Activated CD4-positive, alpha-beta T cell treated with anti-CD3 and anti-CD28 coated beads, Interleukin-2, amount 10 ng/mL, durations not matched to agents 24 days and 14 days (primary cell): Measurements from ENCODE around the gene BTLA. TPM values are rescaled to one million over a fixed set of nuclear protein-coding genes. Genes with fewer than 3 reads are reported as not detected.
"Not testable (repeated sequence)": the region's sequence is repeated elsewhere in the genome, so short reads cannot be mapped to it uniquely, and the experiment has no call there.

Experiments used
- DNase-seq: peaks from one replicate; pipeline ENCODE4 v3.0.0; 2022
- H3K27ac Mint-ChIP-seq: one replicate; pipeline ENCODE4 v1.8.0; 2022; ENCODE audit warnings: mild to moderate bottlenecking, mixed read lengths
- H3K27me3 Mint-ChIP-seq: one replicate; pipeline ENCODE4 v1.8.0; 2022; ENCODE audit warnings: mixed read lengths
- H3K36me3 Mint-ChIP-seq: one replicate; pipeline ENCODE4 v1.8.0; 2022; ENCODE audit warnings: low read depth, mild to moderate bottlenecking, mixed read lengths
- H3K4me1 Mint-ChIP-seq: one replicate; pipeline ENCODE4 v1.8.0; 2021; ENCODE audit warnings: mixed read lengths
- H3K4me3 Mint-ChIP-seq: one replicate; pipeline ENCODE4 v1.8.0; 2022; ENCODE audit warnings: mild to moderate bottlenecking, moderate library complexity, mixed read lengths
- H3K9me3 Mint-ChIP-seq: one replicate; pipeline ENCODE4 v1.8.0; 2021; ENCODE audit warnings: mixed read lengths
- intact Hi-C: fragments of 100-400 bp; cut with micrococcal nuclease; formaldehyde crosslinking; loops from one replicate; pipeline ENCODE4 v1.15.1; 2023
- total RNA-seq: library from RNA; stranded (reverse); gene quantifications from 2 replicates; pipeline ENCODE4 v1.2.3, GENCODE V29; 2022

Gene BTLA
- total RNA-seq, 1 donor from 2014 or later = 33.7 TPM

GRCh38 chr3:112481302-112481721, 18.0 kb downstream of the BTLA start:
- Mint-ChIP-seq H3K27me3 (no peaks in the 10 kb centered on the region), H3K36me3 (peaks cover 60% of the 10 kb centered on the region), H3K4me3 (no peak overlapping the region), H3K4me1 (peaks cover 37% of the 10 kb centered on the region), H3K9me3 (peaks cover 6% of the 10 kb centered on the region), H3K27ac (no peak overlapping the region)
- no peak for DNase-seq
- intact Hi-C loops = loop anchor here (2.0 kb wide), 1 partner anchor 17 kb away; no protein-coding TSS in a partner anchor

DNA sequence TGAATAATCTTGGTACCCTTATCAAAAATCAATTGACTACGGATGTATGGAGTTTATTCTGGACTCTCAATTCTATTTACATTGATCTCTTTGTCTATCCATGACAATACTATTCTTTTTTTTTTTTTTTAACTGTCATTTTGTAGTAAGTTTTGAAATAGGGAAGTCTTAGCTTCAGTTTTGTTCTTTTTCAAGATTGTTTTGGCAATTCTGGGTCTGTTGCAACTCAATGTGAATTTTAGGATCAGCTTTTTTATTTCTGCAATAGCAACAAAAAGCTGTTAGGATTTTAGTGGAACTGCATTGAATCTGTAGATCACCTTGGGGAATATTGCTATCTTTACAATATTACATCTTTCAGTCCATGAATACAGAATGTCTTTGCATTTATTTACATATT, 21.4 kb downstream of the BTLA start:
- peaks cover 52% of the 10 kb centered on the region for H3K4me1 Mint-ChIP-seq
- peaks cover 6% of the 10 kb centered on the region for H3K9me3 Mint-ChIP-seq
- no peak for DNase-seq
- peaks cover 65% of the 10 kb centered on the region for H3K36me3 Mint-ChIP-seq
- no peaks in the 10 kb centered on the region for H3K27me3 Mint-ChIP-seq
- H3K4me3 Mint-ChIP-seq = no peak overlapping the region
- intact Hi-C loops = no loop called here
- H3K27ac Mint-ChIP-seq = no peak overlapping the region

DNA sequence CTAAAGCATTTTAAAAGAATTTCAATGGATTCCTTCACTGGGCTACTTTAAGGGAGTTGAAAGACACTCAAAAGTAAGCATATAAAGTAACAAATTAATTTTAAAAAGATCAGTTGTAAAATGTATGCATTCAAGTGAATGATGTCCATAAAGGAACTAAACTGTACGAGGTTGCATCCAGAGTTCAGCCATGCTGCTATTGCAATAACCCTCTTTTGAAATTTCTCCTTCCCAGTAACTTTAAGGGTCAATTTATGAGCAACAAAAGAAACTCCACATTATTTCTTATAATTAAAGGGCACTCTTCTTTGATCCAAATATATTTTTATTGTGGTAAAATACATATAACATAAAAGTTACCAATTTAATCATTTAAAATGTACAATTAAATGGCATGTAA, 22.9 kb downstream of the BTLA start:
- H3K27ac Mint-ChIP-seq = no peak overlapping the region
- intact Hi-C loops = no loop called here
- H3K4me1 Mint-ChIP-seq = peaks cover 50% of the 10 kb centered on the region
- peaks cover 67% of the 10 kb centered on the region for H3K36me3 Mint-ChIP-seq
- peaks cover 6% of the 10 kb centered on the region for H3K9me3 Mint-ChIP-seq
- H3K4me3 Mint-ChIP-seq = no peak overlapping the region
- DNase-seq = no peak
- no peaks in the 10 kb centered on the region for H3K27me3 Mint-ChIP-seq

DNA sequence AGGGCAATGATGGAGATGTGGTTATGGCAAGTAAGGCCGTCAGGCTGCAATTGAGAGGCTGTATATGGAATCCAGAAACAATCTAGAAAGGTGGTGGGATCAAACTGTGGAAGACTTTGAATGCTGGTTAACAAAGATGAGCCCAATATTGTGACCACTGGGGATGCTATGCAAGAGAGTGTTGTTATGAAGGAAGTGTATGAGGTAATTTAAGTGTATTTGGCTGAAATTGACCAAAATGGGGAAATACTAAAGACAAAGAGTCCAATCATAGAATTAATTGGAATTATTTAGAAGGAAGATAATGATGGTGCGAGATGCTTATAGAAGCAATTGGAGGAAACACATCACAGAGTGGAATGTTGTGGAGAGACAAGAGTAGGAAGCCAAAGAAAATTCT, 24.5 kb downstream of the BTLA start:
- Mint-ChIP-seq H3K4me3 (peak overlapping the region; percentile 18), H3K27ac (peak overlapping the region; percentile 2), H3K9me3 (peaks cover 6% of the 10 kb centered on the region), H3K4me1 (peaks cover 55% of the 10 kb centered on the region), H3K36me3 (peaks cover 71% of the 10 kb centered on the region), H3K27me3 (no peaks in the 10 kb centered on the region)
- DNase-seq = no peak
- intact Hi-C loops = loop anchor here (2.0 kb wide), 1 partner anchor 16 kb away; no protein-coding TSS in a partner anchor

GRCh38 chr3:112472691-112473090, 26.6 kb downstream of the BTLA start:
- Mint-ChIP-seq H3K4me3 (no peak overlapping the region), H3K9me3 (no peaks in the 10 kb centered on the region), H3K27ac (no peak overlapping the region), H3K27me3 (no peaks in the 10 kb centered on the region), H3K4me1 (peaks cover 61% of the 10 kb centered on the region), H3K36me3 (peaks cover 66% of the 10 kb centered on the region)
- DNase-seq = no peak
- intact Hi-C loops = loop anchor here (1.0 kb wide), 1 partner anchor 8 kb away; no protein-coding TSS in a partner anchor

DNA sequence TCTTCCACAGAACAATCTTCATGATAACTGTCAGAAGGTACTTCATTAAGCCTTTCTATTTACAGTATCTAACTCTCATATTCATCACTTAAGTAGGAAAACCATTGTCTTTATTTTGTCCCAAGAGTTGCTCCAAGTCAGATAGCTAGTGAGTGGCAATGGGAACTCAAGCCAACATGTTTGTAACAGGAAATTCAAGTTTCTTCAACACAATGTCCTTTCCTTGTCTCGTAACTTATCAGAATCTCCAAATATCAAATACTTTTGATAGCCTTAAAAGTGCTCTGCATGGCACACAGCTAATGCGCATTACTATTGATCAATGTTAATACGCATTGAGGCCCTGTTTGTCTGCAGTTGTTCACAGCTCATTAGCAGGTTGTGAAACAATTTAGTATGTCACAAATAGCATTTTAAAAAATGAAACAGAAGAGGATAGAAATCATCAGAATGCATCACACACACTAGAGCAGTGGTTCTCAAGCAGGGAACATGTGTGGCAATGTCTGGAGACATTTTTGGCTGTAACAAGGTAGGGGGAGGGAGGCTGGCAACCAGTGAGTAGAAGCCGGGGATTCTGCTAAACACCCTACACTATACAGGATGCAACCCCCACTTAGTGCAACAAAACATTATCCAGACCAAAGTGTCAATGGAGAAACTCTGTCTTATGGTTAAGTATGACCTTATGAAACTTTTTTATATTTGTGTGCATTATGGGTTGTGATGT, 27.5 kb downstream of the BTLA start:
- Mint-ChIP-seq H3K27ac (peak overlapping the region; percentile 26), H3K4me3 (no peak overlapping the region), H3K4me1 (peaks cover 67% of the 10 kb centered on the region), H3K36me3 (peaks cover 65% of the 10 kb centered on the region), H3K9me3 (no peaks in the 10 kb centered on the region), H3K27me3 (no peaks in the 10 kb centered on the region)
- DNase-seq = no peak
- intact Hi-C loops = loop anchor here (1.0 kb wide), 1 partner anchor 7 kb away; no protein-coding TSS in a partner anchor

DNA sequence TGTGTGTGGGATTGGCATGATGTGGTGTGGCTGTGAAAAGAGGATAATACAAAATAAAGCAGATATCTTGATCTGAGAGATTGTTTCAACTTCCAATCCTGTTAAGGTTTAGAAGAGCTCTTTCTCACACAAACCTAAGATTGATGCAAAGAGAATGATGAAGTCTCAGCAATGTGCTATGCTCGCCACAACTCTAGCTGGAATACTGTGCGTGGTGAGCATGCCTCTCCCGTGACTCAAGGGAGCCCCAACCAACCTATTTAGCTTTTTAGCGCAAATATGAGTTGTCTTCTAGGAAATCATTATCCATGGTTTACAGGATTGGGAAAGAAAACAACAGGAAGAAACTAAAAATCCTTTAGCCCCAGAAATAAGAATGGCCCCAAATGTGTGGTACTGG, 28.5 kb downstream of the BTLA start:
- peaks cover 74% of the 10 kb centered on the region for H3K4me1 Mint-ChIP-seq

DNA sequence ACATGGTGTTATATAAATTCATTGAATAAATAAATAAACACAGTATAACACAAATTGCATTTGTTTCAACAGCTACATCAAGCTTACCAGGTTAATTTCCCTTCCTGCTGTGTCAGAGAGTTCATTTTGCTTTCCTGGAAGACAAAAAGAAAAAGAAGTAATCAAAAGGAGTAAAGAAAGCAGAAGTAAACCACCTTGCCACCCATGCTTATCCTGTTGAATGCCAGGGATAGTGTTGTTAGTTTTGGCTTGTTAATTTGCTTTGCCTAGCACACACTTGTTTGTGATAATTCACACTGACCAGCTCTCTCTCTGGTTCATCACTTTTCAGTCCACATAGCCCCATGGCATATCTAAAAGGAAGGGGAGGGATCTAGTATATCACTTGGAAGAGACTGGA, 29.6 kb downstream of the BTLA start:
- Mint-ChIP-seq H3K4me1 (peaks cover 74% of the 10 kb centered on the region), H3K36me3 (peaks cover 68% of the 10 kb centered on the region), H3K27ac (peak overlapping the region; percentile 23), H3K9me3 (no peaks in the 10 kb centered on the region), H3K4me3 (no peak overlapping the region), H3K27me3 (no peaks in the 10 kb centered on the region)
- intact Hi-C loops = no loop called here
- DNase-seq = no peak

More for the DNA sequence above, 28.5 kb downstream of the BTLA start:
- Mint-ChIP-seq H3K27ac (no peak overlapping the region), H3K27me3 (no peaks in the 10 kb centered on the region), H3K4me3 (no peak overlapping the region), H3K36me3 (peaks cover 68% of the 10 kb centered on the region), H3K9me3 (no peaks in the 10 kb centered on the region)
- no peak for DNase-seq
- intact Hi-C loops = no loop called here

DNA sequence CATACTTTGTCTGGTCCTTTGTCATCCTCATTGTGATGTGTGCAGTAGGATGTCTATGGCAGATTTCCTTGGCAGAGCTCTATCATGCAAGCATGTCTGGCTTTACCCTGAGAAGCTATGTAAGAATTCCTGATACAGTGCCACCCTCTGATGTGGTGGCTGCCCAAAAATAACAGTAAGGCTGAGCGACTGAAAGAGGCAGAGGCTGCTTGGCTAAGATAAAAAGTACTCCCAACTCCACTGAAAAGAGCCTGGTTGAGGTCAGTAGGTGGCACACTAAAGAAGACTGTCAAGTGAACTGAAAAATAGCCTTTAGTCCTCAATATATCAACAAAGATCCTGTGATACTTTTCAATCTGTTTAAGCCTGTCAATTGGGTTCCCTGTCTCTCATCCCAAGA, 31.7 kb downstream of the BTLA start:
- Mint-ChIP-seq H3K27me3 (no peaks in the 10 kb centered on the region), H3K4me1 (peaks cover 73% of the 10 kb centered on the region), H3K4me3 (no peak overlapping the region), H3K9me3 (no peaks in the 10 kb centered on the region), H3K36me3 (peaks cover 68% of the 10 kb centered on the region), H3K27ac (no peak overlapping the region)
- intact Hi-C loops = no loop called here
- DNase-seq = no peak

DNA sequence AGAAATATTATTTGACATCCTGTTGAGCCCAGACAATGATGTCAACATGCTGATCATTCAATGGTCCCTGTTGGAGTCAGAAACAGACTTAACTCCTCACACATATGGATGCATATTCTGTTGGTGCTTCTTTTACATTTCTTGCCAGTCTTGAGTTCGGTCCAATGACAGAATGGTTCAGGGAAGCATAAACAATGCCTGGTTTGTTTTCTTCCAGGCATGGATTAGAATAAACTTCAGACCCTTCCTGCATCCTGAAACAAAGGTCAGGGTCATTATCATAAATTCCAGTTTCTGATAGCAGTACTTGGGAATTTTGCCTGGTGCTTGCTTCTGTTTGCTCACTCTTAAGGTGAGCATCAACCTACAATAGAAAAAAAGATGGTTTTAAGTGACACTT, 33.3 kb downstream of the BTLA start:
- no peak overlapping the region for H3K4me3 Mint-ChIP-seq
- peaks cover 72% of the 10 kb centered on the region for H3K4me1 Mint-ChIP-seq
- H3K36me3 Mint-ChIP-seq = peaks cover 65% of the 10 kb centered on the region
- peaks cover 3% of the 10 kb centered on the region for H3K9me3 Mint-ChIP-seq
- no peak overlapping the region for H3K27ac Mint-ChIP-seq
- DNase-seq = no peak
- intact Hi-C loops = no loop called here
- H3K27me3 Mint-ChIP-seq = no peaks in the 10 kb centered on the region

GRCh38 chr3:112464264-112464663, 35.0 kb downstream of the BTLA start:
- Mint-ChIP-seq H3K9me3 (peaks cover 4% of the 10 kb centered on the region), H3K27ac (peak overlapping the region; percentile 23), H3K27me3 (no peaks in the 10 kb centered on the region), H3K4me1 (peaks cover 73% of the 10 kb centered on the region), H3K36me3 (peaks cover 53% of the 10 kb centered on the region), H3K4me3 (peak overlapping the region; percentile 58)
- intact Hi-C loops = loop anchor here (1.0 to 5.0 kb wide), 4 partner anchors 8 to 332 kb away; partner anchors contain the start of genes ATG3, GCSAM and SLC35A5
- no peak for DNase-seq

DNA sequence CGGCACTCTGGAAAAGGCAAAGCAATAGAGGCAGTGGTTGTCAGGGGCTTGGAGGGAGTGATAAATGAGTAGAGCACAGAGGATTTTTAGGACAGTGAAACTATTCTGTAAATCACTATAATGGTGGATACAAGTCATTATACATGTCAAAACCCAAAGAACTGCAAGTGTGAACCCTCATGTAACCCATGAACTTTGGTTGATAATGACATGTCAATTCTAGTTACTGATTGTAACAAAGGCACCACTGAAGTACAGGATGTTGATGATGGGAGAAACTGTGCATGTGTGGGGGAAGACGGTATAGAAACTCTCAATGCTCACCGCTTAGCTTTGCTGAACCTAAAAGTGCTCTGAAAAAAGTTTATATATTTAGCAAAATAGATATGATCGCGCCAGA, 36.0 kb downstream of the BTLA start:
- Mint-ChIP-seq H3K36me3 (peaks cover 48% of the 10 kb centered on the region), H3K27ac (peak overlapping the region; percentile 42), H3K27me3 (no peaks in the 10 kb centered on the region), H3K9me3 (peaks cover 5% of the 10 kb centered on the region), H3K4me1 (peaks cover 68% of the 10 kb centered on the region), H3K4me3 (peak overlapping the region; percentile 42)
- peak; percentile 72 for DNase-seq
- intact Hi-C loops = loop anchor here (1.0 to 5.0 kb wide), 4 partner anchors 36 to 331 kb away; partner anchors contain the start of genes ATG3, BTLA, GCSAM and SLC35A5

DNA sequence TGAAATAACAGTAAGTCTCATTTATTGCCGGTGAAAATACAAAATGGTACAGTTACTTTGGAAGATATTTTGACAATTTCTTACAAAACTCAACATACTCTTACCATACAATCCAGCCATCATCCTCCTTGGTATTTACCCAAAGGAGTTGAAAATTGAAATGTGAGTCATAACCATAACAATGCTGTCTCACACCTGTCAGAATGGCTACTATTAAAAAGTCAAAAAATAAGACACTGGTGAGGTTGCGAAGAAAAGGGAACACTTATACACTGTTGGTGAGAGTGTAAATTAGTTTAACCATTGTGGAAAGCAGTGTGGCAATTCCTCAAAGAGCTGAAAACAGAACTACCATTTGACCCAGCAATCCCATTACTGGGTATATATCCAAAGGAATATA, 37.5 kb downstream of the BTLA start:
- H3K4me1 Mint-ChIP-seq = peaks cover 62% of the 10 kb centered on the region
- H3K4me3 Mint-ChIP-seq, DNase-seq, H3K9me3 Mint-ChIP-seq, H3K27me3 Mint-ChIP-seq: not testable (repeated sequence)
- H3K27ac Mint-ChIP-seq = peak overlapping the region; percentile 8
- intact Hi-C loops = loop anchor here (2.0 to 5.0 kb wide), 4 partner anchors 29 to 329 kb away; partner anchors contain the start of genes ATG3, GCSAM and SLC35A5
- H3K36me3 Mint-ChIP-seq = peaks cover 41% of the 10 kb centered on the region

GRCh38 chr3:112460519-112461195, 38.6 kb downstream of the BTLA start:
- H3K4me1 Mint-ChIP-seq = peaks cover 55% of the 10 kb centered on the region
- H3K36me3 Mint-ChIP-seq = peaks cover 33% of the 10 kb centered on the region
- DNase-seq = no peak
- H3K9me3 Mint-ChIP-seq = peaks cover 7% of the 10 kb centered on the region
- no peaks in the 10 kb centered on the region for H3K27me3 Mint-ChIP-seq
- H3K27ac Mint-ChIP-seq = peak overlapping the region; percentile 87
- intact Hi-C loops = loop anchor here (1.0 to 5.0 kb wide), 5 partner anchors 23 to 328 kb away; partner anchors contain the start of genes ATG3, GCSAM and SLC35A5
- H3K4me3 Mint-ChIP-seq = peak overlapping the region; percentile 49
